ENCODE measurements around the gene DISC1.
A peak's percentile ranks its signal among the peaks of the same experiment; 100 is the strongest.
"Not testable (repeated sequence)": the region's sequence is repeated elsewhere in the genome, so short reads cannot be mapped to it uniquely, and the experiment has no call there.

DISC1 gene

GRCh38 chr1:231639819-231640218, 13.2 kb downstream of the DISC1 start:
- DNase-seq, result peak; percentile 29

GRCh38 chr1:231641444-231641843, 14.9 kb downstream of the DISC1 start:
- not testable (repeated sequence) for DNase-seq

GRCh38 chr1:231642061-231642460, 15.5 kb downstream of the DISC1 start:
- not testable (repeated sequence) for DNase-seq

- DNase-seq, result peak; percentile 46
Measured at GRCh38 chr1:231642618-231643017, 16.0 kb downstream of the DISC1 start.

GRCh38 chr1:231643071-231643934, 16.7 kb downstream of the DISC1 start:
- no peak for DNase-seq

- no peak for DNase-seq
Measured at GRCh38 chr1:231643935-231644237, 17.3 kb downstream of the DISC1 start.

DNA sequence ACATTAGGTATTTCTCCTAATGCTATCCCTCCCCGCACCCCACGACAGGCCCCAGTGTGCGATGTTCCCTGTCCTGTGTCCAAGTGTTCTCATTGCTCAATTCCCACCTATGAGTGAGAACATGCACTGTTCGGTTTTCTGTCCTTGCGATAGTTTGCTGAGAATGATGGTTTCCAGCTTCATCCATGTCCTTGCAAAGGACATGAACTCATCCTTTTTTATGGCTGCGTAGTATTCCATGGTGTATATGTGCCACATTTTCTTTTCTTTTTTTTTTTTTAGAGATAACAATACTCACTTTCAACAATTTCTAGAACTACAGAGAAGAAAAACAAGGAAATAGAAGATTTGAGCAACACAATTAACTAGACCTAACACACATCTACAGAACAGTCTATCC, 19.0 kb downstream of the DISC1 start:
- not testable (repeated sequence) for DNase-seq

GRCh38 chr1:231646165-231646564, 19.6 kb downstream of the DISC1 start:
- DNase-seq, result not testable (repeated sequence)

GRCh38 chr1:231651621-231652260, 25.2 kb downstream of the DISC1 start:
- not testable (repeated sequence) for DNase-seq

GRCh38 chr1:231653632-231654031, 27.0 kb downstream of the DISC1 start:
- DNase-seq, result no peak

DNA sequence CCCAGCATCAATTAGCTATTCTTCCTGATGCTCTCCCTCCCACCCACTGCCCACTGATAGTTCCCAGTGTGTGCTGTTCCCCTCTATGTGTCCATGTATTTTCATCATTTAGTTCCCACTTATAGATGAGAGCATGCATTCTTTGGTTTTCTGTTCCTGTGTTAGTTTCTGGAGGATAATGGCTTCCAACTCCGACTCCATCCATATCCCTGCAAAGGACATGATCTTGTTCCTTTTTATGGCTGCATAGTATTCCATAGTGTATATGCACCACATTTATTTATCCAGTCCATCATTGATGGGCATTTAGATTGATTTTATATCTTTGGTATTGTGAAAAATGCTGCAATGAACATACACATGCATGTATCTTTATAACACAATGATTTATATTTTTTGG, 30.2 kb downstream of the DISC1 start:
- DNase-seq, result no peak

- DNase-seq, result not testable (repeated sequence)
Measured at GRCh38 chr1:231658223-231658622, 31.6 kb downstream of the DISC1 start.

DNA sequence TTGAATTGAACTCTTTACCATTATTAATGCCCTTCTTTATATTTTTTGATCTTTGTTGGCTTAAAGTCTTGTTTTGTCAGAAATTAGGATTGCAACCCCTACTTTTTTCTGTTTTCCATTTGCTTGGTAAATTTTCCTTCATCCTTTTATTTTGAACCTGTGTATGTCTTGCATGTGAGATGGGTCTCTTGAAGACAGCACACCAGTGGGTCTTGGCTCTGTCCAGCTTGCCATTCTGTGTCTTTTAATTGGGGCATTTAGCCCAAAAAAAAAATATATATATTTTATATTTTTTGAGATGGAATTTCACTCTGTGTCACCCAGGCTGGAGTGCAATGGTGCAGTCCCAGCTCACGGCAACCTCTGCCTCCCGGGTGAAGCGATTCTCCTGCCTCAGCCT, 33.6 kb downstream of the DISC1 start:
- DNase-seq, result no peak

- DNase-seq, result no peak
Measured at GRCh38 chr1:231663211-231663792, 36.7 kb downstream of the DISC1 start.

DNA sequence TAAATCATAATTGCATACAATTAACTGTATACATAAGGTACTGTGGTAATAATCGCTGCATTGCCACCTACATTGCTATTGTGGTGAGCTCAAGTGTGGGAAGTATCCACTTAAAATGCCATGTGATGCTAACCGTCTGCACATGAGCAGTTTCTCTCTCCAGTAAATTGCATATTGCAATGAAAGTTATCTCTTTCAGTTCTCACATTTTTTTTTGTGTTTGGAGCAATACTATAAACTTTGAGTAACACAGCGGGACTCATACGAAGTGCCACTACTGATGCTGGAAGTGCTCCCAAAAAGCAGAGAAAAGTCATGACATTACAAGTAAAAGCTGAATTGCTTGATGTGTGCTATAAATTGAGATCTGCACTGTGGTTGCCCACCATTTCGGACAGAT, 38.5 kb downstream of the DISC1 start:
- no peak for DNase-seq

GRCh38 chr1:231665726-231666125, 39.1 kb downstream of the DISC1 start:
- no peak for DNase-seq

DNA sequence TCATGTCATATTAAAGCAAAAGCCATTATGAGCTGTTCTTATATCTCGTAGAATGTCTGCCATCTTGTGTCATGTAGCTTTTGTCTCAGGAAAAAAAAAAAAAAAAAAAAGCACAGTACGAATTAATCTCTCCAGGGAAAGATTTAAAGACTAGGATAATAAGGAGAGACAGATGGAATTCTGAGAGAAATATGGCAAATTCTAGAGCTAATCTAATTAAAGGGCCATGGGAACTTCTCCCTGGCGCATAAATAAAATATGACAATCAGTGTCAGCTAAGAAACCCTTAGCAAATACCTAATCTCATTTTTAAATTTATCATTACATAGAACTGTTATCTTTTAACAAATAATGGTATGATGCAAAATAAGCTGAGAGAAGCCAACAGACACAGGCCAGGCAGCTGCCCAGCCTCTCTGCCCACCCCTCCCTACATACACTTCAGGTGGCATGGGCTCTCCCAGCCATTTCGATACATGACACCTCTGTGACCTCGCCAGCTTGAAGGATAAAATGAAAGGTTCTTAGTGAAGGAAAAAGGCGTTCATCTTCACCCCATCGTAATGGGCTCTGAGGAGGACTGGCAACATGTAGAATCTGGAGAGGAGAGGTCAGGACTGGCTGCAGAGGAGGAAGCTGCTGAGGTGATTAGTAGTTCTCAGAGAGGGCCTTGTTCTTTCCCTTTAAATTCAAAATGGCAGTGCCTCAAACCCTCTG, 39.8 kb downstream of the DISC1 start:
- no peak for DNase-seq

DNA sequence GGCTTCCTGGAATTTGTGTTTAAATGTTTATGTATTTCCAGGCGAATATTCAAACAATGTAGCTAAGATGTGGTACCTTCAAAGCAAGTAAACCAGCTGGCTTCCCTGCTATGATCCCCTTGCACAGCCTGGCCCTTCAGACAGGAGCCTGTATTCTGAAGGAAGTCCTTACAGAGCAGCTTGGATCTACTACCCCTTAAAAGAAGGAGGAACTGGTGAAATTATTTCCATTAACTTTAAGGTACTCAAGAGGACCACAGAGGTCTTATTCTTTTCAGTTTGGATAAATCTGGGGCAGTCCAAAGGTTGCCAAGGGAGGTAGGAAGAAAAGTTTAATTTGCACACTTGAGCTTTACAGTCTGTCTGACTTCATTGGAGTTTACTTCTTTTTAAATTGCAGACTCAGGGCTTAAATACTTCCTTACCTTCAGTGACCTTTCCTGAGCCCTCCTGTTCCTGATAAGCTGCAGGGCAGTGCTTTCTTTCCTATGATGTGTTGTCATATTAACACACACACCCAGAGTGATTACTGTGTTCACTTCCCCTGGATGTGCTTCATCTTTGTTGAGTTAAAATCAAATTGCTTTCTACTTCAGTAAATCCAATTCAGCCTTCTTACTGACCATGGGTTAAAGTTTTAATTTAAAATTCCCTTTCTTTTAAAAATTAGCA, 40.5 kb downstream of the DISC1 start:
- DNase-seq, result no peak

DNA sequence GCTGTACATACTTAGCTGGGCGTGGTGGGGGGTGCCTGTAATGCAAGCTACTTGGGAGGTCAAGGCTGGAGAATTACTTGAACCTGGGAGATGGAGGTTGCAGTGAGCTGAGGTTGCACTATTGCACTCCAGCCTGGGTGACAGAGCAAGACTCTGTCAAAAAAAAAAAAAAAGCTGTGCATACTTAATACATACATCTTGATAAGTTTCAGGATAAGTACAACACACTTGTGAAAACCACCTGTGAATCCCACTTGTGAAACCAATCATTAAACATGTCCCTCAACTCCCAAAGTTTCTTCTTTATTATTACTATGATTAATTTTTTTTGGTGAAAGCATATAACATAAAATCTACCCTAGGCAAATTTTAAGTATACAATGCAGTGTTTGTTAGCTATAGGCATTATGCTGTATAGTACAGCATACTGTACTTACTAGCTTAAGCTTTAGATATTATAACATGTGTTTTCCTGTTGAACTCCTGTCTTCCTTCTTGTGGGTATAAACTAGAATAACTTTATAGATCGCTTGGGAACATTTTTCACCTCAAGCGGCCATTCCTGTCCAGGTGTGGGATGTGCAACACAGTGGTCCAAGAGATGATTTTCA, 41.4 kb downstream of the DISC1 start:
- no peak for DNase-seq

DNA sequence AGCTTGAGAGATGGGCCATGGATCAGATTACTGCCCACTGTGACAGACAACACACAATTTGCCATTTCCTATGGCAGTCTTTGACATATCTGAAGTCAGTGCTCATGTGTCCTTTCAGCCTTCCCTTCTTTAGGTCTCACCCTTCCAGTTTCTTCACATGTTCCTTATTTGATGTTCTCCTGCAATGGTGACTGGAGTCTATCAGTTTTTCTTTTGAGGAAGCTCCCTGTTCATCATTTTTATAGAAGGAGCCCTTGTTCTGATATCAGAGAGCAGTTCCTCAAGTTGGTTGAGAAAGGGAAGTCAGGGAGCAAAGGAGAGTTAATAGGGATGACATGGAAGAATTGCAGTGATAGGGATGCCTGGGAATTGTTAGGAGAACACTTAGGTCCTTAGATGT, 42.2 kb downstream of the DISC1 start:
- no peak for DNase-seq

DNA sequence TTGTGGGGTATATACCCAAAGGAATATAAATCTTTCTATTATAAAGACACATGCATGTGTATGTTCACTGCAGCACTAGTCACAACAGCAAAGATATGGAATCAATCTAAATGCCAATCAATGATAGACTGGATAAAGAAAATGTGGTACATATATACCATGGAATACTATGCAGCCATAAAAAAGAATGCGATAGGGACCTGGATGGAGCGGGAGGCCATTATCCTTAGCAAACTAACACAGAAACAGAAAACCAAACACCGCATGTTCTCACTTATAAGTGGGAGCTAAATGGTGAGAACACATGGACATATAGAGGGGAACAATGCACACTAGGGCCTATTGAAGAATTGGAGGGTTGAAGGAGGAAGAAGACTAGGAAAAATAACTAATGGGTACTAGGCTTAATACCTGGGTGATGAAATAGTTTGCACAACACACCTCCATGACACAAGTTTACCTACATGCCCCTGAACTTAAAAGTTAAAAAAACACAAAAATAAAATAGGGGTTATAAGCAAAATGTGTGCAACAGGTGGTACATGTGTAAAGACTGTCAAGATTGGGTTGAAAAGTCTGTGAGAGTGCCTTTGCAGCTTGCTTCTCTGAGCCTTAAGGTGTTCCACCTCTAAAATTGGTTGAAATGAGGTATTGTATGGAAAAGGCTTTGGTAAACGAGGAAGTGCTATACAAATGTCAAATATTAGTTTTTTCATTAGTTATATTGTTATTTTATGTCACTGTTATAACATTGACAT, 43.5 kb downstream of the DISC1 start:
- not testable (repeated sequence) for DNase-seq

- no peak for DNase-seq
Measured at GRCh38 chr1:231670755-231671154, 44.2 kb downstream of the DISC1 start.

All from NCI-H1694 (cell line).